ENCODE results near the gene PRSS27.

PRSS27 gene

DNA sequence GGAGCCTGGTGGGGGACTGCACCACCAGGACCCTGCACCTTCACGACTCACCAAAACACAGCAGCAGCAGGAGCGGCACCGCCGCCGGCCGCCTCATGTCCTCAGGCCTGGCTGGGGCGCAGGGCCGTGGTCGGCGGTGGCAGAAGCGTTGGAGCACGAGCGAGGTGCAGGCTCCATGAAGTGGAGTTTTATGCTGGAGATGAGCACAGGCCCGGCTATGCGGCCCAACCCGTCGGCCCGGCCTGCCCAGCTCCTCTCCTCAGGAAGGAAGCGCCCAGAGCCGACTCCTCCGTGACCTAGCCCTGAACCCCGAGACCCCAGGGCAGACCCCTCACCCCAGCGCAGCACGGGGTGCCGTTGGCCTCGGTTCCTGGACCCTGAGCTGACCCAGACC, at the start of gene PRSS27:
TSS of gene PRSS27 (minus strand) at position 161 of the 394 bp plus-strand sequence. CDS start at position 97, 64 bp downstream.
- DNase-seq (ENCODE audit: low spot score): no peak

DNA sequence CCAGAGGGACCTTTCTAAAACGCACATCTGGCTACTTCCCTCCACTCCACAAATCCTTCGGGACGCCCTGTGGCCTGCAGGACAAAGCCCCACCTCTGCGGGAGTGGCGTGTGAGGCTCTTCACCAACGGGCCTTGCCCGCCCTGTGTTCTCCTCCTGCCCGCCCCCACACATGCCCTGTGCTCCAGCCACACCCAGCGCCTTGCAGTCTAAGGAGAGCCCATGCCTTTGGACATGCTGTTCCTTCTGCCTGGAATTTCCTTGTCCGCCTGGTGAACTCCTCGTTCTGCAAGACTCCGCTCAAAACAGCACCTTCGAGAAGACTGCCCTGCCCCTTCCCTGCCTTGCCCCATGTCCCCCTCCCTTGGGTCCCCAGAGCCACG, 49.6 kb upstream of the PRSS27 start:
- DNase-seq (ENCODE audit: low spot score): no peak

- DNase-seq (ENCODE audit: low spot score): no peak
Observed at GRCh38 chr16:2769100-2769529, 49.1 kb upstream of the PRSS27 start.

DNA sequence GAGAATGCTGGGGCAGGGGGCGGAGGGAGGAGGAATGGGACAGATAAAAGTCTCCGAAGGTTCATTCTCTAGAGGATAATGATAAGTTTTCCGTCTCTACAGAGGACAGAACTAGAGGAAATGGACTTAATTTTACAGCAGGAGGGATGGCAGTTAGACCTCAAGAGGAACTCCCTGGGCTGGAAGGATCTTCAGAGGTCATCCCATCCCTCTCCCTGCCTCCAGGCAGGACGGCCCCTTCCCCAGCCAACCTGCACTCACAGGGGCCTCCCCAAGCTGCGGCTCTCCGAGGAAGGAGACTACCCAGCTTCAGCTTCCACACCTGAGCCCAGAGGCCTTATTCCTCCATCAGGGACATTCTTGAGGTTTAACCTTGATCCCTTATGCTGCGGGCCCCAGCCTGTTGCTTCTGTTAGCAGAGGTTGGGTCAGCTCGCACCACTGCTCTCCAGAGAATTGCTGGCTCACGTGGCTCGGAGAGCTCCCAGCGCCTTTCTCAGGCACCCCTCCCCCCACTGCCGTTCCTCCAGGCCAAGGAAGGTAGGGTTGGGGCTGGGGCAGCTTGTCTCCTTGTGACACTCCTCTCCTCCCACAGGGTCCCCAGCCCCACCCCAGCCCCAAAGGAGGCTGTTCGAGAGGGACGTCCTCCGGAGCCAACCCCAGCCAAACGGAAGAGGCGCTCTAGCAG, 48.5 kb upstream of the PRSS27 start:
- DNase-seq (ENCODE audit: low spot score): no peak

- no peak for DNase-seq (ENCODE audit: low spot score)
Observed at GRCh38 chr16:2767891-2768290, 47.9 kb upstream of the PRSS27 start.

GRCh38 chr16:2767140-2767731, 47.2 kb upstream of the PRSS27 start:
- no peak for DNase-seq (ENCODE audit: low spot score)

DNA sequence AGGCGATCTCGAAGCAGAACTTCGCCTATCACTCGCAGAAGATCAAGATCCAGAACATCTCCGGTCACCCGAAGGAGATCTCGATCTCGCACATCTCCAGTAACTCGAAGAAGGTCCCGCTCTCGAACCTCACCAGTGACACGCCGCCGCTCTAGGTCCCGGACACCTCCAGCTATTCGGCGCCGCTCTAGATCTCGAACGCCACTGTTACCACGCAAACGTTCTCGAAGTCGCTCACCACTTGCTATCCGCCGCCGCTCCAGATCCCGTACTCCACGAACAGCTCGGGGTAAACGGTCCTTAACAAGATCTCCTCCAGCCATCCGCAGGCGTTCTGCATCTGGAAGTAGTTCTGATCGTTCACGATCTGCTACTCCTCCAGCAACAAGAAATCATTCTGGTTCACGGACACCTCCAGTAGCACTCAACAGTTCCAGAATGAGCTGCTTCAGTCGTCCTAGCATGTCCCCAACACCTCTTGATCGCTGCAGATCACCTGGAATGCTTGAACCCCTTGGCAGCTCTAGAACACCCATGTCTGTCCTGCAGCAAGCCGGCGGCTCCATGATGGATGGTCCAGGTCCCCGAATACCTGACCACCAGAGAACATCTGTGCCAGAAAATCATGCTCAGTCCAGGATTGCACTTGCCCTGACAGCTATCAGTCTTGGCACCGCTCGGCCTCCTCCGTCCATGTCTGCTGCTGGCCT, 46.6 kb upstream of the PRSS27 start:
- no peak for DNase-seq (ENCODE audit: low spot score)

DNA sequence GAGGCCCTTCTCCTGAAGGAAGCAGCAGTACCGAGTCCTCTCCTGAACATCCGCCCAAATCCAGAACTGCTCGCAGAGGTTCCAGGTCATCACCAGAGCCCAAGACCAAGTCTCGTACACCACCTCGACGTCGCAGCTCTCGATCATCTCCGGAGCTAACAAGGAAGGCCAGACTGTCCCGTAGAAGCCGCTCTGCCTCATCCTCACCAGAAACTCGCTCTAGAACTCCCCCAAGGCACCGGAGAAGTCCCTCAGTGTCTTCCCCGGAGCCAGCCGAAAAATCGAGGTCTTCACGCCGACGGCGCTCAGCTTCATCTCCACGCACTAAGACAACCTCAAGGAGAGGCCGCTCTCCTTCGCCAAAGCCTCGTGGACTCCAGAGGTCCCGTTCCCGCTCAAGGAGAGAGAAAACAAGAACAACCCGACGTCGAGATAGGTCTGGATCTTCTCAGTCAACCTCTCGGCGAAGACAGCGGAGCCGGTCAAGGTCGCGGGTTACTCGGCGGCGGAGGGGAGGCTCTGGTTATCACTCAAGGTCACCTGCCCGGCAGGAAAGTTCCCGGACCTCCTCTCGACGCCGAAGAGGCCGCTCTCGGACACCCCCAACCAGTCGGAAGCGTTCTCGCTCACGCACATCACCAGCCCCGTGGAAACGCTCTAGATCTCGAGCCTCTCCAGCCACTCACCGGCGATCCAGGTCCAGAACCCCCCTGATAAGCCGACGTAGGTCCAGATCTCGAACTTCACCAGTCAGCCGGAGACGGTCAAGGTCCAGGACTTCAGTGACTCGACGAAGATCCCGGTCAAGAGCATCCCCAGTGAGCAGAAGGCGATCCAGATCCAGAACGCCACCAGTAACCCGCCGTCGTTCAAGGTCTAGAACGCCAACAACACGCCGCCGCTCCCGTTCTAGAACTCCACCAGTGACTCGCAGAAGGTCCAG, 45.7 kb upstream of the PRSS27 start:
- DNase-seq (ENCODE audit: low spot score): no peak

DNA sequence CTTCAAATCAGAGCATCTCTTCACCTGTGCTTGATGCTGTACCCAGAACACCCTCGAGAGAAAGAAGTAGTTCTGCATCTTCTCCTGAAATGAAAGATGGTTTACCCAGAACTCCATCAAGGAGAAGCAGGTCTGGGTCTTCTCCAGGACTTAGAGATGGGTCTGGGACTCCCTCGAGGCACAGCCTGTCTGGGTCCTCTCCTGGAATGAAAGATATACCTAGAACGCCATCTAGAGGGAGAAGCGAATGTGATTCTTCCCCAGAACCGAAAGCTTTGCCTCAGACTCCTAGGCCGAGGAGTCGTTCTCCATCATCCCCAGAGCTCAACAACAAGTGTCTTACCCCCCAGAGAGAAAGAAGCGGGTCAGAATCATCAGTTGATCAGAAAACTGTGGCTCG, 44.7 kb upstream of the PRSS27 start:
- DNase-seq (ENCODE audit: low spot score): no peak

GRCh38 chr16:2763173-2763572, 43.1 kb upstream of the PRSS27 start:
- no peak for DNase-seq (ENCODE audit: low spot score)

- DNase-seq (ENCODE audit: low spot score): no peak
Observed at GRCh38 chr16:2762711-2763110, 42.7 kb upstream of the PRSS27 start.

- no peak for DNase-seq (ENCODE audit: low spot score)
Observed at GRCh38 chr16:2761886-2762583, 42.0 kb upstream of the PRSS27 start.

DNA sequence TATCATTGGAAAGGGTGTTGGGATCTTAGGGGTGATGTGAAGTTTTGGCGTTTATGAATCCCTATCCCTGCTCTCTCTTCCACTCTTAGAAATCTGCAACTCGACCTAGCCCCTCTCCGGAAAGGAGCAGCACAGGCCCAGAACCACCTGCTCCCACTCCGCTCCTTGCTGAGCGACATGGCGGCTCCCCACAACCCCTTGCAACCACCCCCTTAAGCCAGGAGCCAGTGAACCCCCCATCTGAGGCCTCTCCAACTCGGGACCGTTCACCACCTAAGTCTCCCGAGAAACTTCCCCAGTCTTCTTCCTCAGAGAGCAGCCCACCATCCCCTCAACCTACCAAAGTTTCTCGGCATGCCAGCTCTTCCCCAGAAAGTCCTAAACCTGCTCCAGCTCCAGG, 41.4 kb upstream of the PRSS27 start:
- DNase-seq (ENCODE audit: low spot score): no peak

DNA sequence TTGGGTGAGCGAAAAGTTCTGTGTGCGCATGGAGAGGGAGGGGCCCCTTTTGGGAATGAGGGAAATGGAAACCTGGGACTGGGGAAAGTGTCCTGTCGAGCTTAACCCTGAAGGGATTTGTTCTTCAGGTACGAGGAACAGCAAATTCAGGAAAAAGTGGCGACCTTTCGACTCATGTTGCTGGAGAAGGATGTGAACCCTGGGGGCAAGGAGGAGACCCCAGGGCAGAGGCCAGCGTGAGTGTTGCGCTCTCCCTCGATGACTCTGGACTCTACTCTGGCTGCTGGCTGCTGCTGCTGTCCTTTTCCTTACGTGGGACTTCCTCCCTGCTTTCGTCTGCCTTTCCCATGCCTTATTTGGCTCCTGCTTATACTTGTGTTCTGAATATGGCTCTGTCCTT, 37.3 kb upstream of the PRSS27 start:
- DNase-seq (ENCODE audit: low spot score): no peak

DNA sequence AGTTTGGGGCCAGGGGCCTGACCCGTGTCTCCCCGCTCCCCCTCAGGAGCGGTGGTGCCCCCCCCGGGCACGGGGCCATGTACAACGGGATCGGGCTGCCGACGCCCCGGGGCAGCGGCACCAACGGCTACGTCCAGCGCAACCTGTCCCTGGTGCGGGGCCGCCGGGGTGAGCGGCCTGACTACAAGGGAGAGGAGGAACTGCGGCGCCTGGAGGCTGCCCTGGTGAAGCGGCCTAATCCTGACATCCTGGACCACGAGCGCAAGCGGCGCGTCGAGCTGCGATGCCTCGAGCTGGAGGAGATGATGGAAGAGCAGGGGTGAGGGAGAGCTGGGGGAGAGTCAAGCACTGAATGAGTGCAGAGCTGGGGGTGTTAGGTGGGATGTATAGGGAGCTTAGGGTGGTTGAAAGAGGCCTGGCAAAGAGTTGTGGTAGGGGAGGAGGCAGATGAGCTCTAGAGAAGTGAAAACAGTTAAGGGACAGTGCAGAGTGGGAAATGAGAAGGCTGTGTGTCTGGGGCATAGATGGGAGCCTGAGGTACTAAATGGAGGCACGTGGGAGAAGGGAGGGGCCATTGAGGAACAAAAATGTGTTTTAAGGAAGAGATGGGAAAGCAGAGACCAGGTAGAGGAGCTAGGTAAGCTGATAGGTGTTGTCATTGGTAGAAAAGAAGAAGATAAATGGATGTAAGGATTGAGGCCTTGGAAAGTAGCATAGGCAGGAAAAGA, 36.4 kb upstream of the PRSS27 start:
- no peak for DNase-seq (ENCODE audit: low spot score)

GRCh38 chr16:2755158-2755557, 35.1 kb upstream of the PRSS27 start:
- no peak for DNase-seq (ENCODE audit: low spot score)

- DNase-seq (ENCODE audit: low spot score): peak; percentile 44
Observed at GRCh38 chr16:2753733-2754020, 33.7 kb upstream of the PRSS27 start.

DNA sequence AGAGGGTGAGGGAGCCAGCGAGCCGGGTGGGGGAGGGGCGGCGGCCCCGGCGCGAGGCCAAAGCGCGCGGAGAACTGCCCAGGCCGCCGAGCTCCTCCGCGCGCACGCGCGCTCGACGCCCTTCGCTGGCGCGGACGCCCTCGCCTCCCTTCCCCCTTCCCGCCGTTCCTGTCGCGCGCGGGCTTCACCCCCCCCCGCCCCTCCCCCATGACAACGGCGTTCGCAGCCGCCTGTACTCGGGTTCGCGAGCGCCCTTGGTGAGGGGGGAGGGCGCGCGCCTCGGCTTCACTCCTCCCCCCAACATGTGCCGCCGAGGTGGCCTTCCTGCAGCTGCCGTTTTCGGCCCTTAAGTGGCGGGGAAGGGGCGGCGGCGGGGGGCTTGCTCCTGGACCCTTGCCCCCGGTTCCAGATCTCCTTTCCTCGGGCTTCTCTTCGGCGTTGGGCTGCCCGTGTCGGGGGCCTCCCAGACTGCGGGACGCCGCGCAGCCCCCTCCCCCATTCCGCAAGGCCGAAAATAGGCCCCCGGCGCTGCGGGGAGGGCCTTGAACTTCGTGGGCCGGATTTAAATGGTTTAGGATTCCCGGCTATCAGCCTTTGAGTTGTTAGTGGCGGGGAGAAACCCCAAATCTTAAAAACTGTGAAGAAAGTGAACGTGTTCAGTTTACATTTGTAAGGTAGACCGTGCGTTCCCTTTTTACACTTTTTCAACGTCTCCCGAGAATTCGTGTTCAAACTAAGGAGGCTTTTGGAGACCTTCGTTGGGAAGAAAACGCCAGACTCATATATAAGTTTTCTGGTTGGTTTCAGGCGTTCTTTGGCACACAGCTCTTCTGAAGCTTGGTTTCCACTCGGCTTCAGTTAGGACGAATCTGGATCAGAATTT, 33.1 kb upstream of the PRSS27 start:
- peak; percentile 90 for DNase-seq (ENCODE audit: low spot score)

- DNase-seq (ENCODE audit: low spot score): peak; percentile 98
Observed at GRCh38 chr16:2752035-2752849, 32.2 kb upstream of the PRSS27 start, which contains the start of gene SRRM2. Gene SRRM2, plus strand, starts transcription at chr16:2752638. Its CDS starts 3,727 bp downstream, at chr16:2756365.

Data from hepatic stellate cell (primary cell).